Measurements from ENCODE around the gene FRMD5.

FRMD5 gene

DNA sequence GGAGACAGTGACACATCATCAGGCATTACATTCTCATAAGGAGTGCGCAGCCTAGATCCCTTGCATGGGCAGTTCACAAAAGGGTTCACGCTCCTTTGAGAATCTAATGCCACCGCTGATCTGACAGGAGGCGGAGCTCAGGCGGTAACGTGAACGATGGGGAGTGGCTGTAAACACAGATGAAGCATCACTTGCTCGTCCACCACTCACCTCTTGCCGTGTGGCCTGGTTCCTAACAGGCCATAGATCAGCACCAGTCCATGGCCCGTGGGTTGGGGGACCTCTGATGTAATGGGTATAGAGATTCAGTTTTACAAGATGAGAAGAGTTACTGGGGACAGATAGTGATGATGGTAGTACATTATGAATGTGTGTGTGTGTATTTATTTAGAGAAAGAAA is 63.0 kb downstream of the FRMD5 start:
- H3K4me3 ChIP-seq (replicated peaks; ENCODE audit: low read depth, low read length), result no peak overlapping the region
- no peak for TF ChIP-seq CTCF (IDR thresholded peaks at IDR 0.05; ENCODE audit: low read length, missing control alignments)
- DNase-seq (ENCODE audit: low read depth), result no peak

DNA sequence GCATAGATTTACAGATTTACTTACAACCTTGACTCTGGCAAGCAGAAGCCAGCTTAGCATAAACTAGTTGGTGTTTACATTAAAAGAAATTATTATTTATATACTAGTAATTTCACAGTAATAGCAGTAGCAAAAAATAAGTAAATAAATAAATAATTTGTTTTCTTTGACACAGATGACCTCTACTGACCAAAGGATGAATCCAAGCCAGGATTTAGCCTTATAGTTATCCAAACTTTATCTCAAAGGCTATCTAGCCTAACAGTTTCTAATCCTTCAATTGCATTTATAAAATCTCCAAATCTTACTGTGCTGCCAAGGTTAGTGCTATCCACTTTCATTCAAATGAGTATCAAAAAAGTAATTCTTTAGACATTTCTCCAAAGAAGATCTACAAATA is 64.3 kb downstream of the FRMD5 start:
- no peak for DNase-seq (ENCODE audit: low read depth)
- no peak for TF ChIP-seq CTCF (IDR thresholded peaks at IDR 0.05; ENCODE audit: low read length, missing control alignments)
- no peak overlapping the region for H3K4me3 ChIP-seq (replicated peaks; ENCODE audit: low read depth, low read length)

GRCh38 chr15:44129911-44130310 is 65.2 kb downstream of the FRMD5 start:
- H3K4me3 ChIP-seq (replicated peaks; ENCODE audit: low read depth, low read length), result no peak overlapping the region
- no peak for TF ChIP-seq CTCF (IDR thresholded peaks at IDR 0.05; ENCODE audit: low read length, missing control alignments)
- DNase-seq (ENCODE audit: low read depth), result no peak

- TF ChIP-seq CTCF (IDR thresholded peaks at IDR 0.05; ENCODE audit: low read length, missing control alignments), result no peak
- DNase-seq (ENCODE audit: low read depth), result no peak
- H3K4me3 ChIP-seq (replicated peaks; ENCODE audit: low read depth, low read length), result no peak overlapping the region
Observed at GRCh38 chr15:44128443-44128842, 66.6 kb downstream of the FRMD5 start.

GRCh38 chr15:44125879-44126278 is 69.2 kb downstream of the FRMD5 start:
- no peak overlapping the region for H3K4me3 ChIP-seq (replicated peaks; ENCODE audit: low read depth, low read length)
- TF ChIP-seq CTCF (IDR thresholded peaks at IDR 0.05; ENCODE audit: low read length, missing control alignments), result no peak
- no peak for DNase-seq (ENCODE audit: low read depth)

DNA sequence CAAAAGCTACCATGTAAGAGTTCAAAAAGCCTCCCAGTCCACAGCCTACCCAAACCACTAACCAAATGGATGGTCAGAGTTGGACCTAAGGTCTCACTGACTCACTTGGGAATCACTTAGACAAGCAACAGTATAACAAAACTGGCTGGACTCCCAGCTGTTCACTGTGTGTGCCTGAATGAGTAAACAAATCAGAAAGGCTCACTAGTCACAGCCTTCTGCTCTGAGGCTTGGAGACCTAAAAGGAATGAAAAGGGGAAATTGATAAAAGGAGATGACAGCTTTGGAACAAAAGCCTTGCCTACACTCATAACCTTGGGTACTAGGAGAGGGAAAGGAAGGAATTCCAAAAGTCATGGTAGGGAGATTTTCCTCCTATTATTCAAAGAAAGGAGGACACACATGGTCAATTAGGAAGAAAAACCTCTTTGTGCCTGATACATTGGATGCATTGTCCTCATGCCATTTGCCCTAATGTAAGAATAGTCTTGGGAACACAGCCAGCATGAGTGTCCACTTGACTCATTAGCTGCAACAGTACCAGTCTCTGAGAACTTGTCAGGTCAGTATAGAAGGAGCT is 92.3 kb downstream of the FRMD5 start:
- TF ChIP-seq CTCF (IDR thresholded peaks at IDR 0.05; ENCODE audit: low read length, missing control alignments), result no peak
- peak; percentile 97 for DNase-seq (ENCODE audit: low read depth)
- H3K4me3 ChIP-seq (replicated peaks; ENCODE audit: low read depth, low read length), result no peak overlapping the region

DNA sequence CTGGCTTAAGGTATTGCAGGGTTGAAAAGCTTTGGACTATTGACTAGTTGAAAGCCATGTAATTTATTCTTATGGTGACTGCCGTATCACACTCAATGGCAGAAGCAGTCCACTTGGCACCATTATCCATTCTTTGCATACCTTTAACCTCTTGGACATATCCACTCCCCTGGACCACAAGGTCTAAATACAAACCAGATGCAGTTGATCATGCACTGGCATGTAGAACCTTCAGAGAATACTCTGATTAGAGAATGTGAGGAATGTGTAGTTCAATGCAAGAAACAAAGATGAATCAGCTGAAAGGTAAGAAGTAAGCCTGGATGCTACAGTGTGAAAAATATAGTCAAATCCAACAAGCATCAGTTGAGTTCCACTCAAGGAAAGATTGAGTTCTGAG is 93.1 kb downstream of the FRMD5 start:
- no peak for TF ChIP-seq CTCF (IDR thresholded peaks at IDR 0.05; ENCODE audit: low read length, missing control alignments)
- DNase-seq (ENCODE audit: low read depth), result peak; percentile 66
- no peak overlapping the region for H3K4me3 ChIP-seq (replicated peaks; ENCODE audit: low read depth, low read length)

Data from fibroblast of pulmonary artery (primary cell).